SK-N-MC (cell line): Measurements from ENCODE around the gene DPPA4.

Source experiments
- EZH2 ChIP-seq: fragments of 200-600 bp; sonication (generic); IDR thresholded peaks from one replicate; pipeline ENCODE4 v1.6.1; 2017; ENCODE audit warnings: antibody characterized with exemption
- FOXP2 ChIP-seq: optimal IDR thresholded peaks from 2 replicates; pipeline ENCODE3; 2011; ENCODE audit warnings: mild to moderate bottlenecking, moderate library complexity; ENCODE audit not compliant: insufficient read depth; ENCODE audit errors: extremely low read length, control extremely low read depth
- POLR2AphosphoS5 ChIP-seq: IDR thresholded peaks from 2 replicates; pipeline ENCODE4 v1.6.1; 2012; ENCODE audit warnings: mild to moderate bottlenecking, low read depth, low read length, borderline replicate concordance

DNA sequence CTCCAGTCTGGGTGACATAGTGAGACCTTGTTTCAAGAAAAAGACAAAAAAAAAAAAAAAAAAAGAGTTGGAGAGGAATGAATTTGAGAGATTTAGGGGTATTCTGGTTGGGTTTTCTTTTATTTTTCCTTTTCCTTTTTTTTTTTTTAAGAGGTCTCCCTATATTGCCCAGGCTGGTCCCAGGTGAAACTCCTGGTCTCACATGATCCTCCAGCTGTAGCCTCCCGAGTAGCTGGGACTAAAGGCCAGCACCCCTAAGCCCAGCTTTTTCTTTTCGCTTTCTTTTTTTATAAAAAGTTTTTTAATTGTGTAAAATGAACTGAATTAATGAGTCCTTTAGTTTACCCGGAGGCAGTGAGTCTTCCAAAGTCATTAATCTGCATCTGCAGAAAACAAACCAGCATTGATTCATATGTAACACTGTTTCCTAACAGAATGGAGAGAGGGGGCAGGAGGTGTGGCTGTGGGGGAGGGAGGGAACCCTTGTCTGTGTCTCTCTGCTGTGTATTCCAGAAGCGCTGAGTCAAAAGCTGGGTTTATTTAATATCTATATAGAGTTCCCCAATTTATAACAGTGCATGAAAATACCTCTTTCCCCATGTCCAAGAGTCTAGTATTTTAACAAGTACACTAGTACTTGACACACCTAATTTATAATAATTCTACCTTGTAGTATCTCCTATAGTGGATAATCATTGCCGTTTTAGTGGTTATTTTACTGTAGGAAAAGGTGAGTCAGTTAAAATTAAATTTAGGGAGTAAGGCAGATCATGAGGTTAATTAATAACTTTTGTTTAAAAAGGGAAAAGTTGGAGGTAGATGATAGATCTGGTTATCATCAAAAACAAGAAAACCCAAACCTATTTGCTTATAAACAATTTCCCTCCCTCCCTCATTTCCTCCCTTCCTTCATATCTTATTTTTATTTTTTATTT, 2.6 kb upstream of the DPPA4 start:
- no peak for TF ChIP-seq POLR2AphosphoS5
- TF ChIP-seq EZH2 = no peak
- no peak for TF ChIP-seq FOXP2
